H1 (cell line): ENCODE data around the gene RPL39L. TPM values are rescaled to one million over a fixed set of nuclear protein-coding genes. Genes with fewer than 3 reads are reported as not detected.

Experiments
- CTCF ChIA-PET: fragments of 300-600 bp; sonication (Branson Sonifier 250); formaldehyde crosslinking; loops from one replicate; lab custom pipeline; 2021; ENCODE audit not compliant: partially characterized antibody; lab: Charles Lee
- POLR2A ChIA-PET: fragments of 300-600 bp; sonication (Branson Sonifier 250); formaldehyde crosslinking; loops from one replicate; lab custom pipeline; 2021; ENCODE audit warnings: inconsistent platforms; ENCODE audit not compliant: partially characterized antibody; lab: Charles Lee
- DNase-seq, 2 experiments: peaks; one replicate each; pipeline versions ENCODE4 v3.0.0 to v3.0.0-alpha.2; 2010 to 2022; ENCODE audit warnings: low spot score in 2 of 2, low read depth in 1 of 2, mixed read lengths in 1 of 2
- FAIRE-seq: peaks from 2 replicates; lab custom pipeline; 2011; peaks lifted over from hg19 to GRCh38; lab: Jason Lieb, UNC
- H2AFZ ChIP-seq: 2 replicates; pipeline ENCODE4 v1.8.1; 2012; ENCODE audit warnings: low read length, inconsistent platforms
- H2AK5ac ChIP-seq: 2 replicates; pipeline ENCODE4 v1.6.1; 2013; ENCODE audit warnings: low read depth, low read length
- H2BK120ac ChIP-seq: replicated peaks from 2 replicates; pipeline ENCODE3; 2013; ENCODE audit warnings: low read depth, low read length, inconsistent platforms
- H2BK12ac ChIP-seq: 2 replicates; pipeline ENCODE4 v1.6.1; 2013; ENCODE audit warnings: low read depth, low read length
- H2BK15ac ChIP-seq: 2 replicates; pipeline ENCODE4 v1.6.1; 2013; ENCODE audit warnings: low read length
- H2BK20ac ChIP-seq: 2 replicates; pipeline ENCODE4 v1.6.1; 2013; ENCODE audit warnings: low read length
- H2BK5ac ChIP-seq: 2 replicates; pipeline ENCODE4 v1.6.1; 2013; ENCODE audit warnings: low read depth, low read length
- H3K14ac ChIP-seq: 2 replicates; pipeline ENCODE4 v1.6.1; 2013; ENCODE audit warnings: inconsistent platforms; ENCODE audit not compliant: insufficient read length
- H3K18ac ChIP-seq: 2 replicates; pipeline ENCODE4 v1.6.1; 2013; ENCODE audit warnings: low read length; ENCODE audit errors: extremely low read depth
- H3K23ac ChIP-seq: 2 replicates; pipeline ENCODE4 v1.6.1; 2013; ENCODE audit warnings: inconsistent platforms; ENCODE audit not compliant: insufficient read length
- H3K23me2 ChIP-seq: 2 replicates; pipeline ENCODE4 v1.6.1; 2013; ENCODE audit warnings: low read depth, low read length
- H3K27ac ChIP-seq: 2 replicates; pipeline ENCODE4 v1.6.1; 2011; ENCODE audit warnings: low read depth, low read length, inconsistent platforms
- H3K27me3 ChIP-seq, 4 experiments: replicated peaks in 1 of 4; 1 replicate in 1 of 4; 2 replicates in 3 of 4; pipeline versions ENCODE4 v1.6.1 to v1.8.1; 2011 to 2013; ENCODE audit warnings: low read length in 3 of 4, mild to moderate bottlenecking in 3 of 4, inconsistent platforms in 2 of 4, mixed read lengths in 2 of 4, moderate library complexity in 1 of 4; ENCODE audit not compliant: control insufficient read depth in 3 of 4, insufficient read depth in 3 of 4; ENCODE audit errors: extremely low read depth in 1 of 4
- H3K36me3 ChIP-seq, 4 experiments: 2 replicates each; pipeline versions ENCODE4 v1.6.1 to v1.8.1; 2011 to 2013; ENCODE audit warnings: mild to moderate bottlenecking in 4 of 4, low read length in 3 of 4, moderate library complexity in 2 of 4, control low read depth in 1 of 4, inconsistent platforms in 1 of 4; ENCODE audit not compliant: insufficient read depth in 4 of 4, control insufficient read depth in 2 of 4
- H3K4ac ChIP-seq: replicated peaks from 2 replicates; pipeline ENCODE3; 2013; ENCODE audit warnings: low read length, low read depth, mixed read lengths, inconsistent platforms; ENCODE audit not compliant: insufficient read length
- H3K4me1 ChIP-seq, 4 experiments: replicated peaks in 1 of 4; 1 replicate in 1 of 4; 2 replicates in 3 of 4; pipeline versions ENCODE4 v1.6.1 to v1.8.1; 2011 to 2013; ENCODE audit warnings: low read length in 3 of 4, inconsistent platforms in 2 of 4, mixed read lengths in 1 of 4; ENCODE audit not compliant: insufficient read depth in 4 of 4, control insufficient read depth in 3 of 4
- H3K4me2 ChIP-seq, 2 experiments: 2 replicates each; pipeline versions ENCODE4 v1.6.1 to v1.8.1; 2011 to 2013; ENCODE audit warnings: low read depth in 2 of 2, low read length in 2 of 2, control low read depth in 1 of 2, inconsistent platforms in 1 of 2, mild to moderate bottlenecking in 1 of 2; ENCODE audit not compliant: insufficient read depth in 1 of 2
- H3K4me3 ChIP-seq, 4 experiments: fragments of 200-600, 300-600 bp in 1 of 4; sonication (generic), shearing (Covaris generic), sonication (Bioruptor Twin) in 1 of 4; 2 replicates each; pipeline versions ENCODE4 v1.5.1 to v1.8.1; 2011 to 2016; ENCODE audit warnings: low read length in 4 of 4, low read depth in 3 of 4, control low read depth in 2 of 4, inconsistent platforms in 2 of 4, mild to moderate bottlenecking in 2 of 4, mixed read lengths in 1 of 4, moderate library complexity in 1 of 4; ENCODE audit not compliant: insufficient read depth in 2 of 4; ENCODE audit errors: extremely low read depth in 1 of 4
- H3K56ac ChIP-seq: replicated peaks from 2 replicates; pipeline ENCODE3; 2013; ENCODE audit warnings: low read depth, mild to moderate bottlenecking, mixed read lengths, low read length, inconsistent platforms; ENCODE audit not compliant: insufficient read length
- H3K79me1 ChIP-seq: 2 replicates; pipeline ENCODE4 v1.6.1; 2013; ENCODE audit warnings: low read depth, low read length, control low read depth
- H3K79me2 ChIP-seq, 2 experiments: 2 replicates each; pipeline versions ENCODE4 v1.6.1 to v1.8.1; 2012 to 2013; ENCODE audit warnings: low read length in 2 of 2, mild to moderate bottlenecking in 2 of 2, inconsistent platforms in 1 of 2; ENCODE audit not compliant: insufficient read depth in 2 of 2, control insufficient read depth in 1 of 2
- H3K9ac ChIP-seq, 4 experiments: replicated peaks in 1 of 4; 1 replicate in 1 of 4; 2 replicates in 3 of 4; pipeline versions ENCODE4 v1.6.1 to v1.8.1; 2011 to 2013; ENCODE audit warnings: low read depth in 3 of 4, low read length in 3 of 4, control low read depth in 2 of 4, mild to moderate bottlenecking in 2 of 4, moderate library complexity in 2 of 4, inconsistent platforms in 1 of 4; ENCODE audit errors: extremely low read depth in 1 of 4
- H3K9me3 ChIP-seq, 2 experiments: 2 replicates each; pipeline versions ENCODE4 v1.6.1 to v1.8.1; 2012 to 2013; ENCODE audit warnings: mild to moderate bottlenecking in 2 of 2, moderate library complexity in 2 of 2, control low read depth in 1 of 2, inconsistent platforms in 1 of 2, low read depth in 1 of 2, low read length in 1 of 2, mixed read lengths in 1 of 2; ENCODE audit not compliant: insufficient read depth in 2 of 2
- H4K20me1 ChIP-seq, 2 experiments: replicated peaks in 1 of 2; 2 replicates each; pipeline versions ENCODE3 to v1.8.1; 2011 to 2013; ENCODE audit warnings: inconsistent platforms in 2 of 2, low read length in 2 of 2, mild to moderate bottlenecking in 1 of 2; ENCODE audit not compliant: insufficient read depth in 2 of 2, control insufficient read depth in 1 of 2
- H4K5ac ChIP-seq: 2 replicates; pipeline ENCODE4 v1.6.1; 2013; ENCODE audit warnings: low read length, low read depth, mixed read lengths, inconsistent platforms; ENCODE audit not compliant: insufficient read length
- H4K8ac ChIP-seq: 2 replicates; pipeline ENCODE4 v1.8.0; 2013; ENCODE audit warnings: mild to moderate bottlenecking, moderate library complexity, low read length, inconsistent platforms; ENCODE audit not compliant: insufficient read depth; ENCODE audit errors: extremely low read depth
- H4K91ac ChIP-seq: replicated peaks from 2 replicates; pipeline ENCODE3; 2013; ENCODE audit warnings: low read length, mixed read lengths, inconsistent platforms; ENCODE audit not compliant: insufficient read length
- ATF2 ChIP-seq: IDR thresholded peaks from 2 replicates; pipeline ENCODE4 v1.6.1; 2012; ENCODE audit warnings: low read length, inconsistent platforms
- FOSL1 ChIP-seq: IDR thresholded peaks from 2 replicates; pipeline ENCODE4 v1.6.1; 2011; ENCODE audit warnings: mild to moderate bottlenecking, low read depth, low read length, moderate library complexity; ENCODE audit not compliant: insufficient read depth
- JUN ChIP-seq: IDR thresholded peaks from 2 replicates; pipeline ENCODE4 v1.6.1; 2011; ENCODE audit warnings: low read depth, mild to moderate bottlenecking, improper control_type of control experiment, low read length
- KDM1A ChIP-seq: fragments of 200-600, 300-600 bp; sonication (generic); IDR thresholded peaks from 2 replicates; pipeline ENCODE4 v1.7.1; 2016; ENCODE audit warnings: mild to moderate bottlenecking, low read length, borderline replicate concordance
- NANOG ChIP-seq: IDR thresholded peaks from 2 replicates; pipeline ENCODE4 v1.6.1; 2011; ENCODE audit warnings: low read length, low read depth, mild to moderate bottlenecking, inconsistent platforms; ENCODE audit not compliant: insufficient read depth, poor library complexity, severe bottlenecking
- SAP30 ChIP-seq: fragments of 300-600 bp; sonication (generic); IDR thresholded peaks from 2 replicates; pipeline ENCODE4 v1.7.1; 2012; ENCODE audit warnings: low read length, moderate library complexity, mild to moderate bottlenecking, inconsistent platforms; ENCODE audit not compliant: insufficient read depth, insufficient replicate concordance
- SP2 ChIP-seq: IDR thresholded peaks from 2 replicates; pipeline ENCODE4 v1.6.1; 2012; ENCODE audit warnings: mild to moderate bottlenecking, low read length, inconsistent platforms
- WGBS, 2 experiments: shearing (Covaris generic) in 1 of 2; methylation state at CpG; one replicate each; pipeline versions ENCODE4 v1.1.6 to v1.1.7; 2013 to 2015; ENCODE audit warnings: low lambda C conversion rate in 2 of 2, mixed read lengths in 2 of 2, inconsistent platforms in 1 of 2, low coverage in 1 of 2, missing lambda C conversion rate in 1 of 2; ENCODE audit not compliant: insufficient replicate concordance in 2 of 2, insufficient coverage in 1 of 2, insufficient read length in 1 of 2; ENCODE audit errors: extremely low coverage in 1 of 2, missing lambda C conversion rate in 1 of 2; 5-methylcytosine and 5-hydroxymethylcytosine counted together
- polyA plus RNA-seq, 7 experiments: library from polyadenylated mRNA; depleted of rRNA in 3 of 7; stranded (reverse) in 5 of 7; unstranded in 2 of 7; fragments of >200 nt in 5 of 7; fragments of 200-250 nt in 2 of 7; gene quantifications; 1 replicate in 5 of 7; 2 replicates in 1 of 7; 4 replicates in 1 of 7; pipeline versions ENCODE4 v1.2.1 to v1.2.3, GENCODE V29; 2011 to 2013; ENCODE audit warnings: missing spikeins in 2 of 7, mixed read lengths in 2 of 7
- total RNA-seq: library from RNA; stranded (reverse); fragmentation: NEBNext Ultra II Directional; extraction: Animal tissue kit (Norgen Biotek cat#: 25700); gene quantifications from 2 replicates; pipeline ENCODE4 v1.2.1, GENCODE V29; 2021

The RPL39L gene
- total and polyA plus RNA-seq, 2 of the 8 experiments (the other 6 are each of a cell fraction or from before 2014, with no cell fraction given) = 51.8 to 67.7 TPM

GRCh38 chr3:187136936-187137335 is 2.4 kb downstream of the RPL39L start:
- H2AFZ ChIP-seq = no peak overlapping the region
- peaks cover 0 to 9% of the 10 kb centered on the region in 2 experiments; a peak in 3 of 4 replicates for H3K9me3 ChIP-seq
- H3K23me2 ChIP-seq = peaks cover 2% of the 10 kb centered on the region; the same call in 1 of the 2 replicates
- H2BK120ac ChIP-seq = no peak overlapping the region
- 95% methylated on average over 4 of the region's 4 CpGs; no CpG with 5 or more reads in 1 of the 2 experiments for WGBS, 2 experiments
- no peak overlapping the region for H2BK5ac ChIP-seq
- H3K27ac ChIP-seq = no peak overlapping the region
- no peaks in the 10 kb centered on the region for H4K20me1 ChIP-seq
- no peak overlapping the region for H4K91ac ChIP-seq
- no peak overlapping the region for H2BK15ac ChIP-seq
- peaks cover 0 to 15% (median 3%) of the 10 kb centered on the region in 4 experiments; a peak in 3 of 8 replicates for H3K36me3 ChIP-seq
- H4K5ac ChIP-seq = no peak overlapping the region
- no peak overlapping the region for H3K23ac ChIP-seq
- no peak overlapping the region for H2AK5ac ChIP-seq
- no peak for DNase-seq
- TF ChIP-seq FOSL1 (no peak), ATF2 (no peak), JUN (no peak), KDM1A (no peak), SP2 (no peak), SAP30 (no peak), NANOG (no peak)
- TF ChIP-seq, all 59 proteins: peak for 0
- H3K79me2 ChIP-seq = peaks cover 0 to 4% of the 10 kb centered on the region in 2 experiments; a peak in 2 of 4 replicates
- H3K9ac ChIP-seq = no peak overlapping the region
- H3K4me2 ChIP-seq = no peak overlapping the region
- no peaks in the 10 kb centered on the region for H3K27me3 ChIP-seq
- no peak overlapping the region for H2BK12ac ChIP-seq
- no peak overlapping the region for H3K56ac ChIP-seq
- no peak overlapping the region for H3K18ac ChIP-seq
- H3K4me1 ChIP-seq = peaks cover 0 to 3% (median 0%) of the 10 kb centered on the region in 4 experiments; a peak in 2 of 7 replicates
- FAIRE-seq = no peak
- ChIA-PET POLR2A (interaction anchor here (1.5 kb wide), 1 partner anchor 38 kb away, joined by 3 read pairs; no protein-coding TSS in a partner anchor), CTCF (interaction anchor here (0.9 to 9.3 kb wide), 7 partner anchors 13 to 287 kb away, joined by 3 to 95 read pairs (median 4); no protein-coding TSS in a partner anchor)
- H4K8ac ChIP-seq = no peak overlapping the region
- H3K4ac ChIP-seq = no peak overlapping the region
- 0 out of 2 replicates have a peak, but pooled peaks cover 4% of the 10 kb centered on the region for H3K79me1 ChIP-seq
- no peak overlapping the region for H3K4me3 ChIP-seq
- no peak overlapping the region for H3K14ac ChIP-seq
- H2BK20ac ChIP-seq = no peak overlapping the region
